Body of pancreas (tissue), 4 donors: ENCODE data around the gene EFCAB13. TPM values are rescaled to one million over a fixed set of nuclear protein-coding genes. Genes with fewer than 3 reads are reported as not detected.
"Not testable (repeated sequence)": the region's sequence is repeated elsewhere in the genome, so short reads cannot be mapped to it uniquely, and the experiment has no call there.

Experiments used
- ATAC-seq: fragments of 150-250 bp; one replicate; pipeline ENCODE4 v1.9.1; 2016
- DNase-seq, 4 donors: peaks; one replicate each; pipeline ENCODE4 v3.0.0-alpha.2; 2019
- H3K27ac ChIP-seq, 4 donors: fragments of 200-600 bp; sonication (generic); 1 replicate in 3 of 4; 2 replicates in 1 of 4; pipeline versions ENCODE4 v1.5.1 to v1.6.1; 2016 to 2019; ENCODE audit warnings: mild to moderate bottlenecking in 1 of 4, mixed read lengths in 1 of 4, moderate library complexity in 1 of 4
- H3K27me3 ChIP-seq, 2 donors: fragments of 200-600 bp; sonication (generic); one replicate each; pipeline ENCODE4 v1.6.0; 2016; ENCODE audit warnings: mild to moderate bottlenecking in 1 of 2
- H3K36me3 ChIP-seq, 2 donors: fragments of 200-600 bp; sonication (generic); replicated peaks in 1 of 2; 2 replicates each; pipeline ENCODE4 v1.5.1; 2016; ENCODE audit warnings: low read depth in 2 of 2; ENCODE audit not compliant: insufficient read depth in 1 of 2
- H3K4me1 ChIP-seq: fragments of 200-600 bp; sonication (generic); one replicate; pipeline ENCODE4 v1.6.0; 2016
- H3K4me3 ChIP-seq, 2 donors: fragments of 200-600 bp; sonication (generic); 1 replicate in 1 of 2; 2 replicates in 1 of 2; pipeline ENCODE4 v1.5.1; 2016 to 2019
- H3K9me3 ChIP-seq, 3 donors: fragments of 200-600 bp; sonication (generic); 1 replicate in 2 of 3; 2 replicates in 1 of 3; pipeline ENCODE4 v1.5.1; 2016
- CTCF ChIP-seq, 7 experiments: fragments of 450-650 bp in 4 of 7; fragments of 200-600 bp in 3 of 7; sonication (generic) in 3 of 7; IDR thresholded peaks; one replicate each; pipeline ENCODE4 v1.5.1; 2016 to 2019; ENCODE audit warnings: antibody characterized with exemption in 7 of 7
- POLR2A ChIP-seq, 3 donors: fragments of 450-650 bp; IDR thresholded peaks; one replicate each; pipeline ENCODE4 v1.6.1; 2016; ENCODE audit warnings: antibody characterized with exemption in 3 of 3, mild to moderate bottlenecking in 2 of 3
- WGBS, 2 donors: methylation state at CpG; one replicate each; pipeline ENCODE4 v1.1.5; 2017; 5-methylcytosine and 5-hydroxymethylcytosine counted together
- intact Hi-C: fragments of 100-400 bp; cut with DNase I; formaldehyde crosslinking; loops from one replicate; pipeline ENCODE4 v1.15.1; 2023
- total RNA-seq, 2 donors: library from RNA; depleted of rRNA; stranded (reverse); fragments of >200 nt; gene quantifications; one replicate each; pipeline ENCODE4 v1.1.0, GENCODE V29; 2016

EFCAB13 gene
- total RNA-seq, 2 donors from 2014 or later: 2.6 to 10.6 TPM

- H3K27me3 ChIP-seq: no peaks in the 10 kb centered on the region
- intact Hi-C loops: no loop called here
- DNase-seq (no peak), ATAC-seq (no peak)
- no peaks in the 10 kb centered on the region for H3K36me3 ChIP-seq
- H3K27ac ChIP-seq: no peak overlapping the region
- no peaks in the 10 kb centered on the region for H3K9me3 ChIP-seq
- no peaks in the 10 kb centered on the region for H3K4me1 ChIP-seq
- TF ChIP-seq POLR2A (IDR thresholded peaks at IDR 0.05): no peak
- TF ChIP-seq CTCF (IDR thresholded peaks at IDR 0.05): no peak
- H3K4me3 ChIP-seq: no peak overlapping the region
- 67 to 86% methylated on average over 1 of the region's 1 CpG for WGBS, 2 donors
These were observed 34.9 kb downstream of the EFCAB13 start for GRCh38 chr17:47358652-47359051.

GRCh38 chr17:47363171-47363570, 39.4 kb downstream of the EFCAB13 start:
- 65 to 83% methylated on average over 2 of the region's 2 CpGs for WGBS, 2 donors
- no peaks in the 10 kb centered on the region for H3K27me3 ChIP-seq
- H3K36me3 ChIP-seq: no peaks in the 10 kb centered on the region
- H3K4me1 ChIP-seq: no peaks in the 10 kb centered on the region
- no peak overlapping the region for H3K27ac ChIP-seq
- no peak overlapping the region for H3K4me3 ChIP-seq
- H3K9me3 ChIP-seq: no peaks in the 10 kb centered on the region
- TF ChIP-seq POLR2A (IDR thresholded peaks at IDR 0.05) (no peak), CTCF (IDR thresholded peaks at IDR 0.05) (no peak)
- DNase-seq: no peak
- intact Hi-C loops: no loop called here
- ATAC-seq: no peak

- DNase-seq (no peak), ATAC-seq (no peak)
- no peaks in the 10 kb centered on the region for H3K27me3 ChIP-seq
- no peaks in the 10 kb centered on the region for H3K9me3 ChIP-seq
- intact Hi-C loops: no loop called here
- no peak overlapping the region for H3K27ac ChIP-seq
- WGBS, 2 donors: 88 to 94% methylated on average over 10 of the region's 10 CpGs
- no peaks in the 10 kb centered on the region for H3K4me1 ChIP-seq
- H3K4me3 ChIP-seq: no peak overlapping the region
- TF ChIP-seq CTCF (IDR thresholded peaks at IDR 0.05) (no peak), POLR2A (IDR thresholded peaks at IDR 0.05) (no peak)
- no peaks in the 10 kb centered on the region for H3K36me3 ChIP-seq
These were observed 43.5 kb downstream of the EFCAB13 start for GRCh38 chr17:47367257-47367656.

- no peak for ATAC-seq
- Histone ChIP-seq H3K4me1 (no peaks in the 10 kb centered on the region), H3K4me3 (no peak overlapping the region), H3K27ac (no peak overlapping the region), H3K36me3 (no peaks in the 10 kb centered on the region), H3K27me3 (no peaks in the 10 kb centered on the region), H3K9me3 (no peaks in the 10 kb centered on the region)
- WGBS, 2 donors: 14% methylated on average over 3 of the region's 3 CpGs
- TF ChIP-seq POLR2A (IDR thresholded peaks at IDR 0.05) (no peak), CTCF (IDR thresholded peaks at IDR 0.05) (no peak)
- intact Hi-C loops: no loop called here
- peak in 1 of 4 donors; percentile 8 for DNase-seq
These were observed 44.5 kb downstream of the EFCAB13 start for GRCh38 chr17:47368262-47368661.

- intact Hi-C loops, ATAC-seq: not testable (repeated sequence)
- WGBS, 2 donors: 54 to 58% methylated on average over 3 of the region's 3 CpGs
These were observed 47.1 kb downstream of the EFCAB13 start for GRCh38 chr17:47370899-47371298.

More at GRCh38 chr17:47370899-47371298, 47.1 kb downstream of the EFCAB13 start:
- not testable (repeated sequence) for H3K9me3 ChIP-seq, H3K36me3 ChIP-seq, H3K4me1 ChIP-seq, H3K27ac ChIP-seq, DNase-seq, H3K4me3 ChIP-seq, H3K27me3 ChIP-seq
